ENCODE results near the gene MAPK1. TPM values are rescaled to one million over a fixed set of nuclear protein-coding genes. Genes with fewer than 3 reads are reported as not detected.
"Not testable (repeated sequence)": the region's sequence is repeated elsewhere in the genome, so short reads cannot be mapped to it uniquely, and the experiment has no call there.

Gene MAPK1
- total RNA-seq, 2 donors from 2014 or later, result 39.7 to 42.6 TPM

DNA sequence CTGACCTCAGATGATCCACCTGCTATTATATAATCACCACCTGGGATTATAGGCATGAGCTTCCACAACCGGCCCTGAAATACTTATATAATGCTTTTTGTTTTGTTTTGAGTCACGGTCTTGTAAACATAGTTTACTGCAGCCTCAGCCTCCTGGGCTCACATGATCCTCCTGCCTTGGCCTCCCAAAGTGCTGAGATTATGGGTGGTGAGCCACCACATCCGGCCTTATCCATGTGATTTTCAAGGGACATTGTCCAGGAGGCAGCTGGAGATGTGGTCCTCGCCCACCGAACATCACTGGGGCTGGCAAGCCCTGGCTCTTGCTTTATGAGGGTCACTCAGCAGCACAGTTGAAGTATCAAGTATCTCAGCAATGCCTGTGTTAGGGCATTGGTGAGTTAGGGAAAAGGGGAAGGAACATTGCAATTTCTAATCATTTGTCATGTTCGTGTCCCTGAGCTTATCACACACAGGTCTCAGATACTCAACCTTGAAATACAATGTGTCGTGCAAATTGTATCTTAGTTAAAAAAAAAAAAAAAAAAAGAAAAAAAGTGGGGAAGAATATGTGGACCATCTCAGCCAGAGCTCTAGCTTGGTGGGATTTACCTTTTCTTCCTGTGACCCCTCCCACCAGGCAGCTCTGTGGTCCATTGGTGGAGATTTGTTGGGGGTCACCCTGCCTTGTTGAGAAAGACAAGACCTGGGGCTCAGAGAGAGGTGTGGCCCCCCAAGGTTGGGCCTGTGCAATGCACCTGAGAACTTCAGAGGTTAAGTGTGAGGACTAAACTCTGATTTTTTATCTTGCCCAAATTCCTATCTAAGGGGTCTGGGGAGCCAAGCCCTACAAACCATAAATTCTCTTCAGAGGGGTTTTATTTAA is 40.4 kb upstream of the MAPK1 start:
- Histone ChIP-seq H3K4me3 (no peak overlapping the region), H3K27me3 (no peaks in the 10 kb centered on the region), H3K9me3 (no peaks in the 10 kb centered on the region), H3K27ac (no peak overlapping the region), H3K36me3 (no peaks in the 10 kb centered on the region), H3K4me1 (no peaks in the 10 kb centered on the region)
- TF ChIP-seq, protein P1, sequence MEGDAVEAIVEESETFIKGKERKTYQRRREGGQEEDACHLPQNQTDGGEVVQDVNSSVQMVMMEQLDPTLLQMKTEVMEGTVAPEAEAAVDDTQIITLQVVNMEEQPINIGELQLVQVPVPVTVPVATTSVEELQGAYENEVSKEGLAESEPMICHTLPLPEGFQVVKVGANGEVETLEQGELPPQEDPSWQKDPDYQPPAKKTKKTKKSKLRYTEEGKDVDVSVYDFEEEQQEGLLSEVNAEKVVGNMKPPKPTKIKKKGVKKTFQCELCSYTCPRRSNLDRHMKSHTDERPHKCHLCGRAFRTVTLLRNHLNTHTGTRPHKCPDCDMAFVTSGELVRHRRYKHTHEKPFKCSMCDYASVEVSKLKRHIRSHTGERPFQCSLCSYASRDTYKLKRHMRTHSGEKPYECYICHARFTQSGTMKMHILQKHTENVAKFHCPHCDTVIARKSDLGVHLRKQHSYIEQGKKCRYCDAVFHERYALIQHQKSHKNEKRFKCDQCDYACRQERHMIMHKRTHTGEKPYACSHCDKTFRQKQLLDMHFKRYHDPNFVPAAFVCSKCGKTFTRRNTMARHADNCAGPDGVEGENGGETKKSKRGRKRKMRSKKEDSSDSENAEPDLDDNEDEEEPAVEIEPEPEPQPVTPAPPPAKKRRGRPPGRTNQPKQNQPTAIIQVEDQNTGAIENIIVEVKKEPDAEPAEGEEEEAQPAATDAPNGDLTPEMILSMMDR (IDR thresholded peaks at IDR 0.05), result no peak
- DNase-seq (ENCODE audit: low spot score), result no peak

GRCh38 chr22:21905234-21905633 is 37.8 kb upstream of the MAPK1 start:
- DNase-seq (ENCODE audit: low spot score); H3K9me3 ChIP-seq; H3K27me3 ChIP-seq; H3K27ac ChIP-seq; H3K4me1 ChIP-seq; H3K4me3 ChIP-seq; H3K36me3 ChIP-seq: not testable (repeated sequence)

GRCh38 chr22:21904250-21904789 is 36.9 kb upstream of the MAPK1 start:
- TF ChIP-seq, protein P1 (IDR thresholded peaks at IDR 0.05), result no peak
- no peaks in the 10 kb centered on the region for H3K4me1 ChIP-seq
- no peaks in the 10 kb centered on the region for H3K27me3 ChIP-seq
- H3K36me3 ChIP-seq, result no peaks in the 10 kb centered on the region
- no peak overlapping the region for H3K4me3 ChIP-seq
- H3K27ac ChIP-seq, result no peak overlapping the region
- DNase-seq (ENCODE audit: low spot score), result no peak
- H3K9me3 ChIP-seq, result no peaks in the 10 kb centered on the region

GRCh38 chr22:21903283-21903682 is 35.8 kb upstream of the MAPK1 start:
- TF ChIP-seq, protein P1 (IDR thresholded peaks at IDR 0.05), result no peak
- Histone ChIP-seq H3K27ac (no peak overlapping the region), H3K4me1 (no peaks in the 10 kb centered on the region), H3K36me3 (no peaks in the 10 kb centered on the region), H3K4me3 (no peak overlapping the region), H3K27me3 (no peaks in the 10 kb centered on the region), H3K9me3 (no peaks in the 10 kb centered on the region)
- DNase-seq (ENCODE audit: low spot score), result no peak

- TF ChIP-seq, protein P1 (IDR thresholded peaks at IDR 0.05), result no peak
- H3K27me3 ChIP-seq, result no peaks in the 10 kb centered on the region
These were observed 35.0 kb upstream of the MAPK1 start for GRCh38 chr22:21902296-21903087.

GRCh38 chr22:21898354-21898896 is 31.0 kb upstream of the MAPK1 start:
- no peak overlapping the region for H3K4me3 ChIP-seq
- TF ChIP-seq, protein P1 (IDR thresholded peaks at IDR 0.05), result no peak
- H3K36me3 ChIP-seq, result no peaks in the 10 kb centered on the region
- H3K9me3 ChIP-seq, result no peaks in the 10 kb centered on the region
- no peaks in the 10 kb centered on the region for H3K27me3 ChIP-seq
- no peaks in the 10 kb centered on the region for H3K4me1 ChIP-seq
- DNase-seq (ENCODE audit: low spot score), result no peak
- no peak overlapping the region for H3K27ac ChIP-seq

More at GRCh38 chr22:21902296-21903087, 35.0 kb upstream of the MAPK1 start:
- no peak for DNase-seq (ENCODE audit: low spot score)
- Histone ChIP-seq H3K9me3 (no peaks in the 10 kb centered on the region), H3K4me3 (no peak overlapping the region), H3K36me3 (no peaks in the 10 kb centered on the region), H3K4me1 (no peaks in the 10 kb centered on the region), H3K27ac (no peak overlapping the region)
